HG03175 (cell line): ENCODE results near the gene SMARCAD1.
A peak's percentile ranks its signal among the peaks of the same experiment; 100 is the strongest.
"Not testable (repeated sequence)": the region's sequence is repeated elsewhere in the genome, so short reads cannot be mapped to it uniquely, and the experiment has no call there.

Source experiments
- ATAC-seq: cut with Tn5 transposase; IDR thresholded peaks from one replicate; pipeline ENCODE4 v1.9.1; 2021; ENCODE audit warnings: mild to moderate bottlenecking, moderate library complexity; ENCODE audit not compliant: unreplicated experiment

SMARCAD1 gene

GRCh38 chr4:94285666-94286065, 78.0 kb downstream of the SMARCAD1 start:
- ATAC-seq, result no peak

- ATAC-seq, result no peak
Measured at GRCh38 chr4:94290245-94290644, 82.6 kb downstream of the SMARCAD1 start.

- not testable (repeated sequence) for ATAC-seq
Measured at GRCh38 chr4:94293981-94294380, 86.3 kb downstream of the SMARCAD1 start.

GRCh38 chr4:94295473-94295872, 87.8 kb downstream of the SMARCAD1 start:
- ATAC-seq, result not testable (repeated sequence)

GRCh38 chr4:94298725-94299252, 91.1 kb downstream of the SMARCAD1 start:
- ATAC-seq, result no peak

GRCh38 chr4:94302191-94302590, 94.5 kb downstream of the SMARCAD1 start:
- ATAC-seq, result no peak

GRCh38 chr4:94304365-94304971, 96.8 kb downstream of the SMARCAD1 start:
- peak; percentile 63 for ATAC-seq

GRCh38 chr4:94305466-94306225, 98.0 kb downstream of the SMARCAD1 start:
- no peak for ATAC-seq

GRCh38 chr4:94306713-94307112, 99.0 kb downstream of the SMARCAD1 start:
- ATAC-seq, result no peak

- no peak for ATAC-seq
Measured at GRCh38 chr4:94307231-94307871, 99.7 kb downstream of the SMARCAD1 start.

GRCh38 chr4:94319927-94320326, 112.3 kb downstream of the SMARCAD1 start:
- ATAC-seq, result not testable (repeated sequence)

GRCh38 chr4:94325835-94326234, 118.2 kb downstream of the SMARCAD1 start:
- no peak for ATAC-seq

GRCh38 chr4:94329933-94330332, 122.3 kb downstream of the SMARCAD1 start:
- no peak for ATAC-seq

GRCh38 chr4:94332983-94333590, 125.4 kb downstream of the SMARCAD1 start:
- no peak for ATAC-seq

GRCh38 chr4:94333866-94334265, 126.2 kb downstream of the SMARCAD1 start:
- ATAC-seq, result no peak

GRCh38 chr4:94334476-94334875, 126.8 kb downstream of the SMARCAD1 start:
- ATAC-seq, result no peak

GRCh38 chr4:94334962-94335361, 127.3 kb downstream of the SMARCAD1 start:
- ATAC-seq, result no peak

- ATAC-seq, result no peak
Measured at GRCh38 chr4:94336303-94336702, 128.6 kb downstream of the SMARCAD1 start.

- not testable (repeated sequence) for ATAC-seq
Measured at GRCh38 chr4:94336791-94337190, 129.1 kb downstream of the SMARCAD1 start.

GRCh38 chr4:94338681-94339351, 131.2 kb downstream of the SMARCAD1 start:
- peak; percentile 61 for ATAC-seq

GRCh38 chr4:94339779-94340178, 132.1 kb downstream of the SMARCAD1 start:
- no peak for ATAC-seq
